ENCODE results near the gene LAPTM5.

Gene LAPTM5

GRCh38 chr1:30710407-30710806 is 47.2 kb downstream of the LAPTM5 start:
- no peak overlapping the region for H3K4me3 ChIP-seq (ENCODE audit: low read depth, low read length)
- no peak for DNase-seq (ENCODE audit: low read depth)
- TF ChIP-seq CTCF (IDR thresholded peaks at IDR 0.05; ENCODE audit: low read depth, low read length) = no peak
- TF ChIP-seq MAX (IDR thresholded peaks at IDR 0.05; ENCODE audit: low read depth, low read length) = no peak
- no peak for TF ChIP-seq POLR2A (IDR thresholded peaks at IDR 0.05; ENCODE audit: extremely low read depth, insufficient read length)
- TF ChIP-seq MYC (IDR thresholded peaks at IDR 0.05; ENCODE audit: low read depth, low read length) = no peak

- no peak for DNase-seq (ENCODE audit: low read depth)
- H3K4me3 ChIP-seq (ENCODE audit: low read depth, low read length) = no peak overlapping the region
- no peak for TF ChIP-seq MYC (IDR thresholded peaks at IDR 0.05; ENCODE audit: low read depth, low read length)
- TF ChIP-seq POLR2A (IDR thresholded peaks at IDR 0.05; ENCODE audit: extremely low read depth, insufficient read length) = no peak
- no peak for TF ChIP-seq CTCF (IDR thresholded peaks at IDR 0.05; ENCODE audit: low read depth, low read length)
- TF ChIP-seq MAX (IDR thresholded peaks at IDR 0.05; ENCODE audit: low read depth, low read length) = no peak
These were observed 49.2 kb downstream of the LAPTM5 start for GRCh38 chr1:30708361-30708728.

- DNase-seq (ENCODE audit: low read depth) = peak; percentile 71
- H3K4me3 ChIP-seq (ENCODE audit: low read depth, low read length) = no peak overlapping the region
- no peak for TF ChIP-seq POLR2A (IDR thresholded peaks at IDR 0.05; ENCODE audit: extremely low read depth, insufficient read length)
- peak; percentile 62; the same call in 1 of the 2 replicates for TF ChIP-seq MYC (IDR thresholded peaks at IDR 0.05; ENCODE audit: low read depth, low read length)
- peak; percentile 43; the same call in 1 of the 2 replicates for TF ChIP-seq MAX (IDR thresholded peaks at IDR 0.05; ENCODE audit: low read depth, low read length)
- peak; percentile 78 for TF ChIP-seq CTCF (IDR thresholded peaks at IDR 0.05; ENCODE audit: low read depth, low read length)
These were observed 49.9 kb downstream of the LAPTM5 start for GRCh38 chr1:30707412-30708360.

GRCh38 chr1:30706528-30706927 is 51.0 kb downstream of the LAPTM5 start:
- no peak for TF ChIP-seq POLR2A (IDR thresholded peaks at IDR 0.05; ENCODE audit: extremely low read depth, insufficient read length)
- no peak for TF ChIP-seq CTCF (IDR thresholded peaks at IDR 0.05; ENCODE audit: low read depth, low read length)
- TF ChIP-seq MYC (IDR thresholded peaks at IDR 0.05; ENCODE audit: low read depth, low read length) = no peak
- no peak for TF ChIP-seq MAX (IDR thresholded peaks at IDR 0.05; ENCODE audit: low read depth, low read length)
- DNase-seq (ENCODE audit: low read depth) = no peak
- no peak overlapping the region for H3K4me3 ChIP-seq (ENCODE audit: low read depth, low read length)

GRCh38 chr1:30705698-30706097 is 51.9 kb downstream of the LAPTM5 start:
- no peak for DNase-seq (ENCODE audit: low read depth)
- H3K4me3 ChIP-seq (ENCODE audit: low read depth, low read length) = no peak overlapping the region
- TF ChIP-seq MYC (IDR thresholded peaks at IDR 0.05; ENCODE audit: low read depth, low read length) (no peak), CTCF (IDR thresholded peaks at IDR 0.05; ENCODE audit: low read depth, low read length) (no peak), POLR2A (IDR thresholded peaks at IDR 0.05; ENCODE audit: extremely low read depth, insufficient read length) (no peak)
